IPS-18a (cell line): ENCODE data around the gene CELF6.

Experiments
- H3K27ac ChIP-seq: one replicate; pipeline ENCODE4 v1.5.1; 2013; ENCODE audit warnings: low read length
- H3K27me3 ChIP-seq: one replicate; pipeline ENCODE4 v1.6.1; 2013; ENCODE audit warnings: mild to moderate bottlenecking, low read length; ENCODE audit not compliant: control insufficient read depth, insufficient read depth
- H3K36me3 ChIP-seq: one replicate; pipeline ENCODE4 v1.6.1; 2013; ENCODE audit warnings: low read depth, low read length; ENCODE audit not compliant: control insufficient read depth
- H3K4me1 ChIP-seq: one replicate; pipeline ENCODE4 v1.6.1; 2013; ENCODE audit warnings: low read depth, low read length; ENCODE audit not compliant: control insufficient read depth
- H3K4me3 ChIP-seq: one replicate; pipeline ENCODE4 v1.5.1; 2013; ENCODE audit warnings: low read length
- H3K9ac ChIP-seq: one replicate; pipeline ENCODE4 v1.6.1; 2013; ENCODE audit warnings: mild to moderate bottlenecking, low read length, moderate library complexity
- H3K9me3 ChIP-seq: one replicate; pipeline ENCODE4 v1.6.1; 2013; ENCODE audit warnings: low read depth, low read length; ENCODE audit not compliant: control insufficient read depth

Gene CELF6

DNA sequence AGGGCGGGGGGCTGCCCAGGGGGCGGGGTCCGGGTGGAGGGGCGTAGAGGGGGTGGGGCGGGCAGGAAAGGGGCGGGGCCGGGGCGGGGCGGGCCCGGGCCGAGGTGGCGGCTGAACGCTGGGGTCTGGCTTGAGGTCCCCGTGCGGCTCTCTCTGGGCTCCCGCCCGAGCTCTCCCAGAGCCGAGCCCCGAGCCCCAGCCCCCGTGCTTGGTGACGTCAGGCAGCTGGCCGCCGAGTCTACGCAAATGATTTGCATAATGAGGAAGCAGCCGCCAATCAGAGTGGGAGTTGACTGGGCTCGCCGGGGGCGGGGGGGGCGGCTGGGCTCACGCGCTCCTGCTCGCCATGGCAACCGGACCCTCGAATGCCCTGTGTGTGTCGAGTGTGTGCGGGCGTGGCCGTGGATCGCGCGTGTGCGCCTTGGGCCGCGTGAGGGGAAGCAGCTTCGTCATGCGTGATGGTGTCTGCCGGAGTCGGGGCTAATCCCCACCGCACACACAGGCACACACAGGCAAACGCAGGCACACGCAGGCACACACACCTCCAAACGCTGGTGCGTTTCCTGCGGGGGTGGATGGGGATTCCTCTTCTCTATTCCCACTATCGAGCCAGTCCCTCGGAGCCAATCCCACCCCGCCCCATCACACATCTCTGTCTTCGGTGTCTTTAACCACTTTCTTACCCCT, at the start of gene CELF6:
TSS of gene CELF6 (minus strand) at position 173 of the 687 bp plus-strand sequence. CDS start 283 bp downstream, outside the sequence.
- Histone ChIP-seq H3K4me1 (peaks cover 5% of the 10 kb centered on the region), H3K9ac (peak within 1 kb of the TSS; percentile 50), H3K27me3 (peaks cover 46% of the 10 kb centered on the region), H3K9me3 (no peaks in the 10 kb centered on the region), H3K4me3 (peak within 1 kb of the TSS; percentile 78), H3K27ac (no peak within 1 kb of the TSS), H3K36me3 (no peaks in the 10 kb centered on the region)

DNA sequence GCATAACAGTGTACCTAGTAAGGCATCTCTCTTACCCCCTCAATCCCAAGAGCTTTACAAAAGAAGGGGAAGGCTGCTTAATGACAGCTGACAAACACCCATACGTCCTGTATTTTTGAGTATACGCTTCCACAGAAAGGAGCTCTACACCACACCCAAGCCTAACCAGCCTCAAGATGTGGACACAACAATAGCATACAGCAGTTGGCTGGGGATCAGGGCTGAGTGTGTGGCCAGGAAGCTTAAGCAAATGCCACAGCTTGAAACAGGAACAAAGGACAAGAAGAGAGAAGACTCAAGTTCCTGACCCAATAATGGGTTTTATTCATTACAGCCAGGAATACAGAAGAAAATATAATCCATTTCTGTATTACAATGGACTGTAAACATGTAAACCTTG, 48.9 kb upstream of the CELF6 start:
- H3K27me3 ChIP-seq = no peaks in the 10 kb centered on the region
- peaks cover 3% of the 10 kb centered on the region for H3K36me3 ChIP-seq
- H3K27ac ChIP-seq = no peak overlapping the region
- H3K9me3 ChIP-seq = no peaks in the 10 kb centered on the region
- H3K4me1 ChIP-seq = no peaks in the 10 kb centered on the region
- no peak overlapping the region for H3K9ac ChIP-seq
- H3K4me3 ChIP-seq = no peak overlapping the region

GRCh38 chr15:72368325-72368724, 48.4 kb upstream of the CELF6 start:
- H3K9me3 ChIP-seq = no peaks in the 10 kb centered on the region
- no peaks in the 10 kb centered on the region for H3K4me1 ChIP-seq
- H3K4me3 ChIP-seq = no peak overlapping the region
- no peak overlapping the region for H3K9ac ChIP-seq
- peaks cover 3% of the 10 kb centered on the region for H3K36me3 ChIP-seq
- H3K27me3 ChIP-seq = no peaks in the 10 kb centered on the region
- no peak overlapping the region for H3K27ac ChIP-seq

DNA sequence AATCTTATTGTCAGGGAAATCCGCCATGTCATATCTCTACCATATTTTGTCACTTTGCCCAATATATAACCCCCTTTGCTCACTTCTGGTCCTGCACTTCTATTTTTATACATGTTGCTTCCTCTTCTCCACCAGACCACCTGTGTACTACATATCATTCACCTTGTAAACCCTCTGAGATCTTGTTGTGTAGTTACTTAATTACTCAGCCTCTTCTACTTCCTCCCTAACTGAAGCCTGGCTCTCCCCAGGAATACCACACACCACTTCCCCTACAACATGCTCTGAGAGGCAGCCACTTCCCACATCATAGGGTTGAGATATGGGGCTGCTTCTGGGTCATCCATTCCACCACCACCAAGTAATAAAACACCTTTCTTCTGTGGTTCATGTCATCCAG, 45.9 kb upstream of the CELF6 start:
- Histone ChIP-seq H3K4me3 (no peak overlapping the region), H3K4me1 (no peaks in the 10 kb centered on the region), H3K9me3 (no peaks in the 10 kb centered on the region), H3K27me3 (no peaks in the 10 kb centered on the region), H3K9ac (no peak overlapping the region), H3K27ac (no peak overlapping the region), H3K36me3 (peaks cover 3% of the 10 kb centered on the region)

- Histone ChIP-seq H3K27ac (no peak overlapping the region), H3K36me3 (peaks cover 5% of the 10 kb centered on the region), H3K9ac (no peak overlapping the region), H3K4me3 (no peak overlapping the region), H3K4me1 (no peaks in the 10 kb centered on the region), H3K9me3 (no peaks in the 10 kb centered on the region), H3K27me3 (no peaks in the 10 kb centered on the region)
Measured at GRCh38 chr15:72361176-72361575, 41.2 kb upstream of the CELF6 start.

- Histone ChIP-seq H3K27ac (no peak overlapping the region), H3K9ac (no peak overlapping the region)
Measured at GRCh38 chr15:72358650-72359171, 38.8 kb upstream of the CELF6 start.

DNA sequence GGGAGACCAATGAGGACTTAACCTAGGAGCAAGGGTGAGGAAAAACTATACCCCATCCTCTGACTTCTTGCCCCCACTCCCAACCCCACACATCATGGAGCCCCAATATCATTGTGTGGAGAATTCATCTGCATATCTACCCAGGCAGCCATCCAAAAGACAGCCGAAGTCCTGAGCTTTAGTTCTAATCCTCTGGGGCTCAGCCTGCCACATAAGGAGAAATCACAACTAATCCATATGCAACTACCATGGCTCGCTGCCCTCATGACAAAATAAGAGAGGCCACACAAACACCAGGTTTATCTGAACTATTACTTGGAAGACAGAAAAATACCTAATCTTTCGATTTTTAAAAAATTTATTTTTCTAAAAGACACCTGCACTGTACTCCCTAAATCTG, 38.2 kb upstream of the CELF6 start:
- Histone ChIP-seq H3K4me3 (no peak overlapping the region), H3K27me3 (no peaks in the 10 kb centered on the region), H3K36me3 (peaks cover 31% of the 10 kb centered on the region), H3K4me1 (no peaks in the 10 kb centered on the region), H3K27ac (no peak overlapping the region), H3K9ac (no peak overlapping the region), H3K9me3 (no peaks in the 10 kb centered on the region)

More at GRCh38 chr15:72358650-72359171, 38.8 kb upstream of the CELF6 start:
- no peaks in the 10 kb centered on the region for H3K4me1 ChIP-seq
- H3K4me3 ChIP-seq = no peak overlapping the region
- peaks cover 25% of the 10 kb centered on the region for H3K36me3 ChIP-seq
- no peaks in the 10 kb centered on the region for H3K9me3 ChIP-seq
- no peaks in the 10 kb centered on the region for H3K27me3 ChIP-seq

- no peaks in the 10 kb centered on the region for H3K9me3 ChIP-seq
- no peaks in the 10 kb centered on the region for H3K4me1 ChIP-seq
- H3K27me3 ChIP-seq = no peaks in the 10 kb centered on the region
- H3K27ac ChIP-seq = no peak overlapping the region
- H3K9ac ChIP-seq = no peak overlapping the region
- H3K4me3 ChIP-seq = no peak overlapping the region
- peaks cover 51% of the 10 kb centered on the region for H3K36me3 ChIP-seq
Measured at GRCh38 chr15:72354496-72354895, 34.5 kb upstream of the CELF6 start.

DNA sequence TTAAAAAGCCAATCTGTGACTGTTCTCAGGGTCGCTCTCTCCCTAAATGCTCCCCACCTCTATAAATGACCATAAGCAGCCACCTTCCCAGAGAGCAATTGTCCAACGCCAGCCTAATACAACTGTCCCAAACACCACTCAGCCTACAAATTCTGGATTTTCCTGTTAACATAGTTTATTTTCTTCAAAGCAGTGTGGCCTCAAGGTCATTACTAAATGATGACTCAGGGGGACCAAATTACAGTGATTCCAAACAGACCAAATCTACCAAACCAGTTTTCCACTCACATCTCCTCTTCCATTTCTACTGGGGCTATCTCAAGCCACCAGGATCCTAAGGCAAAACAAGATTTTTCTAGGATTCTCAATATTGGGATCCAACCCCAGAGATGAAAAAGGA, 33.3 kb upstream of the CELF6 start:
- no peak overlapping the region for H3K9ac ChIP-seq
- H3K4me1 ChIP-seq = no peaks in the 10 kb centered on the region
- H3K36me3 ChIP-seq = peaks cover 53% of the 10 kb centered on the region
- H3K4me3 ChIP-seq = no peak overlapping the region
- H3K27ac ChIP-seq = no peak overlapping the region
- no peaks in the 10 kb centered on the region for H3K27me3 ChIP-seq
- no peaks in the 10 kb centered on the region for H3K9me3 ChIP-seq

DNA sequence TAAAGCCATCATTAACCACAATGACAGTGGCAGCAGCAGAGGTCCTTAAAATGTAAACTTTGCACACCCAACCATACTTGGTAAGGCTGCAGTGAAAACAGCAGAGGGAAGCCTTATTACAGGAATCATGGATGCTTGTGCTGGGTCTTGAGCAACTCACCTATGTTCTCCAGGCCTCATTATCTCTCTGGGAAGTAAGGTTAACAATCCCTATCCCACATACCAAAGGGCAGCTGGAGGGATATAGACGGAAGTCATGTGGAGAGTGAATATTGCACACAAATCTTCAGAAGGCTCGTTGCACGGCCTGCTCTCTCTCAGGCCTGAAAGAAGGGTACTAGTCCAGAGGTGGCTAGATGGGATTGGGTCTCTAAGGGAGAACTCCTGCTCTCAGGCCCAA, 25.8 kb upstream of the CELF6 start:
- no peak overlapping the region for H3K9ac ChIP-seq
- H3K4me3 ChIP-seq = no peak overlapping the region
- no peaks in the 10 kb centered on the region for H3K27me3 ChIP-seq
- no peaks in the 10 kb centered on the region for H3K9me3 ChIP-seq
- no peak overlapping the region for H3K27ac ChIP-seq
- peaks cover 38% of the 10 kb centered on the region for H3K36me3 ChIP-seq
- peaks cover 3% of the 10 kb centered on the region for H3K4me1 ChIP-seq

DNA sequence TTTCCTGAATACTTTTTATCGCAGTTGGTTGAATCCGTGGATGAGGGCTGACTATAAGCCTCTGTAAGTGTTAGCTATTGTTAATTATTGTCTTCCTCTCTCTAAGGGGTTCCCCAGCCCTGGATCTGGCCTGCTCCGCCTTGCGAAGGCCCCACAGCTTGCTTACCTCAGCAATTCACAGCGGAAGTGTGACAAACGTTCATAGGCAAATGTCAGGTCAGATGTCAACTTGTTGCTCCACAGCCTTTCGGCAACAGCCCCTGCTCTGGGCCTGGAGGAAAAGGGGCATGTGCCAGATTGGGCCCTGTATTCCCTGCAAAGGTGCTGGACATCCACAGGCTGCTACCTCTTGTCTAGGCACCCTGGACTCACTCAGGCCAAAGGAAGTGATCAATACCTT, 25.3 kb upstream of the CELF6 start:
- H3K9me3 ChIP-seq = no peaks in the 10 kb centered on the region
- no peak overlapping the region for H3K27ac ChIP-seq
- no peaks in the 10 kb centered on the region for H3K27me3 ChIP-seq
- H3K4me1 ChIP-seq = peaks cover 3% of the 10 kb centered on the region
- peaks cover 33% of the 10 kb centered on the region for H3K36me3 ChIP-seq
- H3K9ac ChIP-seq = no peak overlapping the region
- no peak overlapping the region for H3K4me3 ChIP-seq

DNA sequence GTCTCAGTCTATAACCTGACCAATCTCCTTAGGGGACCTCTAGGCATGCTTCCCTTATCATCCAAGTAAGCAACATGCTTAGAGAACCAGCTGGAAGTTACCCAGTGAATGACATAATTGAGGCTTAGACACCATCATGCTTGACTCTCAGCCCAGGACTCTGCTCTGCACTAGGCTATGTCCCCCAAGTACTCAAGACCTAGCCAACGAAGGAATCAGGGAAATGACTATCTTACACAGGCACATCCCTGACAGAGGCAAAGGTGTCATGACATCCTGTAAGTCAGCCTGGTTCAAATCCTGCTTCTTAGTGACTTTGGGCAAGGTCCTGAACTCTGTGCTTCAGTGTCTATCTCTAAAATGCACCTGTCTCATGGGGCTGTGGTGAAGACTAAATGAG, 24.6 kb upstream of the CELF6 start:
- Histone ChIP-seq H3K27me3 (no peaks in the 10 kb centered on the region), H3K4me3 (no peak overlapping the region), H3K27ac (no peak overlapping the region), H3K36me3 (peaks cover 29% of the 10 kb centered on the region), H3K9ac (no peak overlapping the region), H3K9me3 (no peaks in the 10 kb centered on the region), H3K4me1 (peaks cover 3% of the 10 kb centered on the region)
